Spinal cord (tissue), 10 donors: ENCODE results near the gene TNFRSF8. TPM values are rescaled to one million over a fixed set of nuclear protein-coding genes. Genes with fewer than 3 reads are reported as not detected.

ENCODE experiments used
- DNase-seq, 6 donors: peaks; one replicate each; pipeline versions ENCODE4 v3.0.0 to v3.0.0-alpha.2; 2013 to 2015; ENCODE audit warnings: low spot score in 6 of 6, low read depth in 4 of 6
- H3K27ac ChIP-seq: one replicate; pipeline ENCODE4 v1.5.1; 2013; ENCODE audit warnings: low read depth, low read length, control low read depth
- H3K27me3 ChIP-seq: one replicate; pipeline ENCODE4 v1.6.1; 2013; ENCODE audit warnings: low read length; ENCODE audit not compliant: control insufficient read depth, insufficient read depth
- H3K36me3 ChIP-seq: one replicate; pipeline ENCODE4 v1.6.1; 2013; ENCODE audit warnings: low read length; ENCODE audit not compliant: control insufficient read depth, insufficient read depth
- H3K4me1 ChIP-seq: one replicate; pipeline ENCODE4 v1.6.1; 2013; ENCODE audit warnings: low read length; ENCODE audit not compliant: control insufficient read depth, insufficient read depth
- H3K4me3 ChIP-seq: one replicate; pipeline ENCODE4 v1.5.1; 2013; ENCODE audit warnings: low read depth, low read length, control low read depth
- H3K9me3 ChIP-seq: one replicate; pipeline ENCODE4 v1.6.1; 2013; ENCODE audit warnings: low read length; ENCODE audit not compliant: control insufficient read depth, insufficient read depth
- WGBS: methylation state at CpG from one replicate; pipeline ENCODE4 v1.1.5; 2013; ENCODE audit warnings: missing lambda C conversion rate; ENCODE audit not compliant: insufficient coverage; 5-methylcytosine and 5-hydroxymethylcytosine counted together
- polyA plus RNA-seq, 2 donors: library from polyadenylated mRNA; unstranded; fragments of 120-200 nt; gene quantifications; one replicate each; pipeline ENCODE4 v1.2.1, GENCODE V29; 2013; ENCODE audit not compliant: insufficient read length in 2 of 2
- total RNA-seq, 2 donors: library from RNA; depleted of rRNA in 1 of 2; stranded (reverse); fragments of 120-200 nt in 1 of 2; fragments of >200 nt in 1 of 2; gene quantifications; one replicate each; pipeline versions ENCODE4 v1.2.3 to v1.2.4, GENCODE V29; 2013 to 2014
- donor health status: healthy.

TNFRSF8 gene
- total and polyA plus RNA-seq, 4 donors: 0.11 to 0.20 (median 0.12) TPM; not detected in 1

DNA sequence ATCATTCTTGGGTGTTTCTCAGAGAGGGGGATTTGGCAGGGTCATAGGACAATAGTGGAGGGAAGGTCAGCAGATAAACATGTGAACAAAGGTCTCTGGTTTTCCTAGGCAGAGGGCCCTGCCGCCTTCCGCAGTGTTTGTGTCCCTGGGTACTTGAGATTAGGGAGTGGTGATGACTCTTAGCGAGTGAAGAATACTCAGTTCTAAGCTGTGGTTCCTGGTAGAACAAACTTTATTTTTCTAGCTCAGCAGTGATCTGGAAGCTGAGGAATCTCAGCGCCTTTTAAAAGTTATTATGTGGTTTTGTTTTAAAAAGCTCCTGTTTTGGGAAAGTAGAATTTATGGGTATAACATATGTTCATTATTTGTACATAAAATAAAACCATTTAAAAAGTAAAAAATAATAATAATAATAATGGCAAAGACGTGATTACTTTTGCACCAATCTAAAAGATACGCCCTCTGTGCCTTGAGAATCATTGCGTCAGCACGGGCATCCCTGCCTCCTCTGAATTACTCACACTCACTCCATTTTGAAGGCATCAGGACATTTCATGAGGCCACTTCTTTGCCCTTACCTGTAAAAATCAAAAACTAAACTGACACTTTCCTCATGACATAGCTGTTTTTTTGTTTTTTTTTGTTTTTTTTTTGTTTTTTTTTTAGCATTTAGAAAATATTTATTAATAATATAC, 74.0 kb downstream of the TNFRSF8 start:
- H3K4me1 ChIP-seq: peaks cover 14% of the 10 kb centered on the region
- no peak for DNase-seq
- no peak overlapping the region for H3K27ac ChIP-seq
- H3K9me3 ChIP-seq: no peaks in the 10 kb centered on the region
- no peaks in the 10 kb centered on the region for H3K36me3 ChIP-seq
- H3K4me3 ChIP-seq: no peak overlapping the region
- H3K27me3 ChIP-seq: no peaks in the 10 kb centered on the region
- 81% methylated on average over 5 of the region's 8 CpGs for WGBS

DNA sequence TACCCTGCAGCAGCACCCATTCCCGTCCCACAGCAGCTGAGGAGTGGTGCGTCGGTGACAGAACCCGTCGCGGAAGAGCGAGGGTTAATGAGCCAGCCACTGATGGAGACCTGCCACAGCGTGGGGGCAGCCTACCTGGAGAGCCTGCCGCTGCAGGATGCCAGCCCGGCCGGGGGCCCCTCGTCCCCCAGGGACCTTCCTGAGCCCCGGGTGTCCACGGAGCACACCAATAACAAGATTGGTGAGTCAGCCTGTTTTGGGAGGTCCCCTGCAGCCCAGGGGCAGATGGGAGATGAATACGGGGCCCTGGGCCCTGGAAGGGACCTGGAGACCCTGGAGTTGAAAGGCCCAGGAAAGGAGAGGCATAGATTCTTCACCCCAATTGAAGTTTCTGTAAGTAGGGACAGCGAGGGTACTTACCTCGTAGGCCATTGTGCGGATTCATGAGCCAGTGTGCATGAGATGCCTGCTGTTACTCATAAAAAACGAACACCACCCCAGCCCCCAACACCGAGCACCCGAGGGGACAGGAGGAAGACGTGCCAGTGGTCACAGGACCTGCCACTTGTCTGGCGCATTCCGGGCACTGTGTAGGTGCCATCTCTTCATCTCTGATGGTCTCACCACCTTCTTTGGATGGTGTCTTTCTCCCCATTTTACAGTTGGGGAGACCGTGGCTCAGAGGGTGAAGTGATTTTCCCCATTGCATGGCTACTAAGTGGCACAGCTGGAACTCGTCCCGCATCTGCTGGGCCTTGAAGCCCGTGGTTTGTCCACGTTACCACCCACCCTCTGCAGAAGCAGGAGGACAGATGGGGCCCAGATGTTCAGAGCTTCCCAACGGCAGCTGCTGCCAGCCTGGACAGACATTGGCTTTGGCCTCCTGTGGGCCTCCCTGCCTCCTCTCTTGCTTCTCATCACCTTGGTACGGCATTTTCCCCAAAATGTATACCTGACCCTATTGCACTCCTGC, 75.4 kb downstream of the TNFRSF8 start:
- H3K27me3 ChIP-seq: no peaks in the 10 kb centered on the region
- H3K4me3 ChIP-seq: no peak overlapping the region
- H3K4me1 ChIP-seq: peaks cover 17% of the 10 kb centered on the region
- H3K36me3 ChIP-seq: no peaks in the 10 kb centered on the region
- H3K27ac ChIP-seq: no peak overlapping the region
- WGBS: 72% methylated on average over 30 of the region's 31 CpGs
- DNase-seq: no peak
- no peaks in the 10 kb centered on the region for H3K9me3 ChIP-seq

GRCh38 chr1:12140016-12140415, 76.9 kb downstream of the TNFRSF8 start:
- no peak for DNase-seq
- no peak overlapping the region for H3K4me3 ChIP-seq
- no peaks in the 10 kb centered on the region for H3K9me3 ChIP-seq
- no peaks in the 10 kb centered on the region for H3K27me3 ChIP-seq
- 100% methylated on average over 2 of the region's 4 CpGs for WGBS
- no peak overlapping the region for H3K27ac ChIP-seq
- H3K4me1 ChIP-seq: peaks cover 24% of the 10 kb centered on the region
- H3K36me3 ChIP-seq: no peaks in the 10 kb centered on the region

GRCh38 chr1:12140515-12141162, 77.5 kb downstream of the TNFRSF8 start:
- no peak overlapping the region for H3K4me3 ChIP-seq
- no peak for DNase-seq
- 76% methylated on average over 5 of the region's 12 CpGs for WGBS
- H3K9me3 ChIP-seq: no peaks in the 10 kb centered on the region
- H3K27ac ChIP-seq: no peak overlapping the region
- H3K4me1 ChIP-seq: peaks cover 24% of the 10 kb centered on the region
- no peaks in the 10 kb centered on the region for H3K27me3 ChIP-seq
- H3K36me3 ChIP-seq: no peaks in the 10 kb centered on the region

DNA sequence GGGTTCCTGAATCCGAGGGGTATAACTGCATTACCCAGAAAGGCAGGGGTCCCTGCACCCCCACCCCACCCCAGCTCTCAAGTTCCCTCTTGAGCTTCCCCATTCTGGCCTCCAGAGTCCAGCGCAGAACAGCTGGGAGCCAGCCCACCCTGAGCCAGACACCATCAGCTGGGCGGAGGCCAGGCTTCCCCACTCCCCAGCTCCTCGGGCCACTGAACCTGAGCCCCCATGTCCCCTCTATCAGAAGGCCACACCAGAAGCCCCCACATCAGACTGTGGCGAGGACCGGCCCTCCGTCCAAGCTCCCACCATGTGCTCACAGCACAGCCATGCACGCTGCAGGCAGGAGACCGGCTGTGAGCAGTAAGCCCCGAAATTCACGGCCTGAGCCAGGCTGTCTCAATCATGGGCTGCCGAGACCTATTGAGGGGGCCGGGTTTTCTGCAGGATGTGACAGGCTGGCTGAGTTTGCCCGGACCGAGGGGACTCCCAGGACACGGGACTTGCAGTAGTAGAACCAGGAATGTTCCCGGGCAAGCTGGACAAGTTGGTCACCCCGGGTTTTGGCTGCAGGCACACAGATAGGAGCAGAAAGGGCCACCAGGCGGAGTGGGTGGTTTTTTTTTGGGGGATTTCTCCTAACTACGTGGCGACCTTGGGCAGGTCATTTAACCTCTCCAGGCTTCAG, 78.2 kb downstream of the TNFRSF8 start:
- Histone ChIP-seq H3K36me3 (no peaks in the 10 kb centered on the region), H3K27me3 (no peaks in the 10 kb centered on the region), H3K4me1 (peaks cover 24% of the 10 kb centered on the region), H3K9me3 (no peaks in the 10 kb centered on the region), H3K27ac (no peak overlapping the region), H3K4me3 (no peak overlapping the region)
- no peak for DNase-seq
- 71% methylated on average over 21 of the region's 21 CpGs for WGBS

DNA sequence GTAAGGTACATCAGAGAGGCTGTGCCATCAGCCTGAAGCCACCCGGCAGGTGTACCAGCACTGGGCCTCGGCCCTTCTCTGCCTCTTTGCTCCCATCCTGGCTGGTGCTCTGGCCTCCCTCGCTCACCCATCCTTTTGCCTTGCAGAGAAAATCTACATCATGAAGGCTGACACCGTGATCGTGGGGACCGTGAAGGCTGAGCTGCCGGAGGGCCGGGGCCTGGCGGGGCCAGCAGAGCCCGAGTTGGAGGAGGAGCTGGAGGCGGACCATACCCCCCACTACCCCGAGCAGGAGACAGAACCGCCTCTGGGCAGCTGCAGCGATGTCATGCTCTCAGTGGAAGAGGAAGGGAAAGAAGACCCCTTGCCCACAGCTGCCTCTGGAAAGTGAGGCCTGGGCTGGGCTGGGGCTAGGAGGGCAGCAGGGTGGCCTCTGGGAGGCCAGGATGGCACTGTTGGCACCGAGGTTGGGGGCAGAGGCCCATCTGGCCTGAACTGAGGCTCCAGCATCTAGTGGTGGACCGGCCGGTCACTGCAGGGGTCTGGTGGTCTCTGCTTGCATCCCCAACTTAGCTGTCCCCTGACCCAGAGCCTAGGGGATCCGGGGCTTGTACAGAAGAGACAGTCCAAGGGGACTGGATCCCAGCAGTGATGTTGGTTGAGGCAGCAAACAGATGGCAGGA, 79.2 kb downstream of the TNFRSF8 start:
- Histone ChIP-seq H3K4me3 (no peak overlapping the region), H3K27me3 (no peaks in the 10 kb centered on the region), H3K27ac (no peak overlapping the region), H3K36me3 (no peaks in the 10 kb centered on the region), H3K9me3 (no peaks in the 10 kb centered on the region), H3K4me1 (peaks cover 24% of the 10 kb centered on the region)
- WGBS: 73% methylated on average over 11 of the region's 18 CpGs
- DNase-seq: no peak

DNA sequence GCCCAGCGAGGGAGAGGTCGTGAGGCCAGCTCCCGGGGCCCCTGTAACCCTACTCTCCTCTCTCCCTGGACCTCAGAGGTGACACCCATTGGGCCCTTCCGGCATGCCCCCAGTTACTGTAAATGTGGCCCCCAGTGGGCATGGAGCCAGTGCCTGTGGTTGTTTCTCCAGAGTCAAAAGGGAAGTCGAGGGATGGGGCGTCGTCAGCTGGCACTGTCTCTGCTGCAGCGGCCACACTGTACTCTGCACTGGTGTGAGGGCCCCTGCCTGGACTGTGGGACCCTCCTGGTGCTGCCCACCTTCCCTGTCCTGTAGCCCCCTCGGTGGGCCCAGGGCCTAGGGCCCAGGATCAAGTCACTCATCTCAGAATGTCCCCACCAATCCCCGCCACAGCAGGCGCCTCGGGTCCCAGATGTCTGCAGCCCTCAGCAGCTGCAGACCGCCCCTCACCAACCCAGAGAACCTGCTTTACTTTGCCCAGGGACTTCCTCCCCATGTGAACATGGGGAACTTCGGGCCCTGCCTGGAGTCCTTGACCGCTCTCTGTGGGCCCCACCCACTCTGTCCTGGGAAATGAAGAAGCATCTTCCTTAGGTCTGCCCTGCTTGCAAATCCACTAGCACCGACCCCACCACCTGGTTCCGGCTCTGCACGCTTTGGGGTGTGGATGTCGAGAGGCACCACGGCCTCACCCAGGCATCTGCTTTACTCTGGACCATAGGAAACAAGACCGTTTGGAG, 80.0 kb downstream of the TNFRSF8 start:
- Histone ChIP-seq H3K27ac (no peak overlapping the region), H3K36me3 (no peaks in the 10 kb centered on the region)
- WGBS: 92% methylated on average over 21 of the region's 21 CpGs

DNA sequence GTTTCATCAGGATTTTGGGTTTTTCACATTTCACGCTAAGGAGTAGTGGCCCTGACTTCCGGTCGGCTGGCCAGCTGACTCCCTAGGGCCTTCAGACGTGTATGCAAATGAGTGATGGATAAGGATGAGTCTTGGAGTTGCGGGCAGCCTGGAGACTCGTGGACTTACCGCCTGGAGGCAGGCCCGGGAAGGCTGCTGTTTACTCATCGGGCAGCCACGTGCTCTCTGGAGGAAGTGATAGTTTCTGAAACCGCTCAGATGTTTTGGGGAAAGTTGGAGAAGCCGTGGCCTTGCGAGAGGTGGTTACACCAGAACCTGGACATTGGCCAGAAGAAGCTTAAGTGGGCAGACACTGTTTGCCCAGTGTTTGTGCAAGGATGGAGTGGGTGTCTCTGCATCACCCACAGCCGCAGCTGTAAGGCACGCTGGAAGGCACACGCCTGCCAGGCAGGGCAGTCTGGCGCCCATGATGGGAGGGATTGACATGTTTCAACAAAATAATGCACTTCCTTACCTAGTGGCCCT, 80.6 kb downstream of the TNFRSF8 start:
- peaks cover 24% of the 10 kb centered on the region for H3K4me1 ChIP-seq
- no peak overlapping the region for H3K4me3 ChIP-seq
- WGBS: 66% methylated on average over 17 of the region's 17 CpGs
- no peaks in the 10 kb centered on the region for H3K27me3 ChIP-seq
- no peak overlapping the region for H3K27ac ChIP-seq
- H3K36me3 ChIP-seq: no peaks in the 10 kb centered on the region
- no peaks in the 10 kb centered on the region for H3K9me3 ChIP-seq
- DNase-seq: no peak

More for the DNA sequence above, 80.0 kb downstream of the TNFRSF8 start:
- H3K4me3 ChIP-seq: no peak overlapping the region
- DNase-seq: no peak
- no peaks in the 10 kb centered on the region for H3K27me3 ChIP-seq
- H3K9me3 ChIP-seq: no peaks in the 10 kb centered on the region
- peaks cover 24% of the 10 kb centered on the region for H3K4me1 ChIP-seq
